Measurements from ENCODE around the gene PPP1R12C. TPM values are rescaled to one million over a fixed set of nuclear protein-coding genes. Genes with fewer than 3 reads are reported as not detected.

PPP1R12C gene
- total RNA-seq, 1 experiment from 2014 or later = 76.4 TPM

DNA sequence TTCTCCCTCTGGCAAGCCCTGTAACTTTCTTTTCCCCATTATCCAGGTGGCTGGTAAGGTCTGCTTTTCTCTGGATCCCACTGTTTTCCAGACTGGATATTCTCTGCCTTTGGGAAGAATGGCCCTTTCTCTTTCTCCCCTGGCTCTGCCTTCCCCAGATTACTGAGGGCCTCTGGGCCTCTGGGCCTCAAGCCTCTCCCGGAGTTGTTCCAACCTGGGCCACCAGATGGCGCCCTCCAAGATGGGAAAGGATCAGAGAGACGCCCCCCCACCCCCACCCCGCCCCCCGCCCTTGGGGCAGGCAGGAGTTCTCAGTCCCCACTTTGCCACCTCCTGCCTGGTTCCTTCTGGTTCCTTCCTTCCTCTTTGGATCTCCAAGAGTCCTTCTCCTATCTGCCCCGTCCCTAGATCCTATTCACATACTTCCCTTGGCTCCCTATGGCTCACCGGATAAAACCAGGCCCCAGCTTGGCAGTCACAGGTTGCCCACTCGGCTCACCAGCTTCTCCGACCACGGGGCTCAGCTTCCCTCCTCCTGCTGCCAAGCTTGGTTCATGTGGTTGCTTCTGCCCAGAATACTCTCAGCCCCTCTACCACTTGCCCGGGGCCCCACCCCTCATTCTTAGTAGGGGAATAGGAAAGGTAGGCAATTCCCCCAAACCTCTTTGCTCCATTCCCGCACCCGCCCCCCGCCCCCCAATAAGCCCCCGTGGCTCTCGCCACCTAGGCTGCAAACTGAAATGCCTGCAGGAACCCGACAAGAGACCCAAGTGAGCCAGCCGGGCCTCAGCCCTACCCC lies 28.7 kb downstream of the PPP1R12C start:
- TF ChIP-seq, protein P1, sequence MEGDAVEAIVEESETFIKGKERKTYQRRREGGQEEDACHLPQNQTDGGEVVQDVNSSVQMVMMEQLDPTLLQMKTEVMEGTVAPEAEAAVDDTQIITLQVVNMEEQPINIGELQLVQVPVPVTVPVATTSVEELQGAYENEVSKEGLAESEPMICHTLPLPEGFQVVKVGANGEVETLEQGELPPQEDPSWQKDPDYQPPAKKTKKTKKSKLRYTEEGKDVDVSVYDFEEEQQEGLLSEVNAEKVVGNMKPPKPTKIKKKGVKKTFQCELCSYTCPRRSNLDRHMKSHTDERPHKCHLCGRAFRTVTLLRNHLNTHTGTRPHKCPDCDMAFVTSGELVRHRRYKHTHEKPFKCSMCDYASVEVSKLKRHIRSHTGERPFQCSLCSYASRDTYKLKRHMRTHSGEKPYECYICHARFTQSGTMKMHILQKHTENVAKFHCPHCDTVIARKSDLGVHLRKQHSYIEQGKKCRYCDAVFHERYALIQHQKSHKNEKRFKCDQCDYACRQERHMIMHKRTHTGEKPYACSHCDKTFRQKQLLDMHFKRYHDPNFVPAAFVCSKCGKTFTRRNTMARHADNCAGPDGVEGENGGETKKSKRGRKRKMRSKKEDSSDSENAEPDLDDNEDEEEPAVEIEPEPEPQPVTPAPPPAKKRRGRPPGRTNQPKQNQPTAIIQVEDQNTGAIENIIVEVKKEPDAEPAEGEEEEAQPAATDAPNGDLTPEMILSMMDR (IDR thresholded peaks at IDR 0.05; ENCODE audit: unreplicated experiment) = peak; percentile 82
- intact Hi-C loops (cut with micrococcal nuclease) = no loop called here
- ChIA-PET POLR2A (interaction anchor here (0.8 to 0.9 kb wide), 2 partner anchors 19 to 29 kb away, joined by 3 to 4 read pairs; partner anchors contain the start of gene PPP1R12C), CTCF (interaction anchor here (0.5 to 3.2 kb wide), 26 partner anchors 9 to 956 kb away, joined by 3 to 36 read pairs (median 4); partner anchors contain the start of genes EPS8L1, PPP1R12C and TMEM238)
- BruUV-seq (replicated peaks) = no TSS peak
- H3K4me1 Mint-ChIP-seq (ENCODE audit: insufficient read depth, unreplicated experiment) = peaks cover 10% of the 10 kb centered on the region
- DNase-seq (ENCODE audit: unreplicated experiment) = peak; percentile 69
- H3K9me3 Mint-ChIP-seq (ENCODE audit: unreplicated experiment) = no peaks in the 10 kb centered on the region
- no peak overlapping the region for H3K4me3 Mint-ChIP-seq (ENCODE audit: unreplicated experiment)
- no peak overlapping the region for H3K27ac Mint-ChIP-seq (ENCODE audit: low read depth, unreplicated experiment)
- peaks cover 17% of the 10 kb centered on the region for H3K36me3 Mint-ChIP-seq (ENCODE audit: insufficient read depth, unreplicated experiment)
- H3K27me3 Mint-ChIP-seq (ENCODE audit: insufficient read depth, unreplicated experiment) = no peaks in the 10 kb centered on the region

DNA sequence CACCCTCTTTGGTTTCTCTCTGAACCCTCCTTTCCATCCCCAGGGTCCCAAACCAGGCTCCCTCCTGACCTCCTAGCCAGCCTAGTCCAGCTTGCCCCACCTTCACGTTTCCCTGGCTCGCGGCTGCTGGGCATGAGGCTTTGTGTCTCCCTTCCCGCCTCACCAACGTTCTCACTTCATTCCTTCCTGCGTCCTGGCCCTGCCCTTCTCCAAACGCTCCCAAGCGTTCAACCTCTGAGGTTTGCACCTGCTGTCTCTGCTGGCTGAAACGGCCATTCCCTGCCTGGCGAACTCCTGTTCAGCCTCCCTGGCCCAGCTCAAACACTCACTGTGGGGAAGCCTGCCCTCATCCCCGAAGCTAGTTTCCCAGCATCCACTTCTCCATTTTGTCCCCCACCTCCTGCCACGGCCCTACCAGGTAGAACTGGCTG lies 29.4 kb downstream of the PPP1R12C start:
- Mint-ChIP-seq H3K27ac (ENCODE audit: low read depth, unreplicated experiment) (no peak overlapping the region), H3K9me3 (ENCODE audit: unreplicated experiment) (no peaks in the 10 kb centered on the region), H3K4me1 (ENCODE audit: insufficient read depth, unreplicated experiment) (peaks cover 10% of the 10 kb centered on the region), H3K4me3 (ENCODE audit: unreplicated experiment) (no peak overlapping the region), H3K36me3 (ENCODE audit: insufficient read depth, unreplicated experiment) (peaks cover 17% of the 10 kb centered on the region), H3K27me3 (ENCODE audit: insufficient read depth, unreplicated experiment) (no peaks in the 10 kb centered on the region)
- ChIA-PET CTCF (interaction anchor here (0.5 to 3.2 kb wide), 18 partner anchors 10 to 533 kb away, joined by 3 to 36 read pairs (median 4); partner anchors contain the start of genes EPS8L1, PPP1R12C and TMEM238), POLR2A (interaction anchor here (0.8 kb wide), 1 partner anchor 18 kb away, joined by 3 read pairs; no protein-coding TSS in a partner anchor)
- intact Hi-C loops (cut with micrococcal nuclease) = no loop called here
- TF ChIP-seq, protein P1 (IDR thresholded peaks at IDR 0.05; ENCODE audit: unreplicated experiment) = no peak
- BruUV-seq (replicated peaks) = no TSS peak
- DNase-seq (ENCODE audit: unreplicated experiment) = no peak

DNA sequence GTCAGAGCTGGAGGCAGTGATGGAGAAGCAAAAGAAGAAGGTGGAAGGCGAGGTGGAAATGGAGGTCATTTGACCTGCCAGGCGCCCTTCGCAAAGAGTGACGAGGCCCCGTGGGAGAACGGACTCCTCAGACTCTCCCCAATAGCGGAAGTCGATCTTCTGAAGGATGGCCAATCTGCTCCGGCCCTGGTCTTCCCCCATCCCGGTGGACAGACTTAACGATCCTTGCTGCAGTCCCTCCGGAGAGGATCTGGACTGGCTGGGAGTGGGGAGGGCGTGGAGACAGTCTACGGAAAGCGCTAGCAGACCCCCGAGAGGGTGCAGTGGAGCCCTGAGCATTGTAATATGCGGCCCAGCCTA lies 29.9 kb downstream of the PPP1R12C start:
- intact Hi-C loops (cut with micrococcal nuclease) = no loop called here
- no peaks in the 10 kb centered on the region for H3K27me3 Mint-ChIP-seq (ENCODE audit: insufficient read depth, unreplicated experiment)
- POLR2A ChIA-PET = no interaction called here
- no TSS peak for BruUV-seq (replicated peaks)
- TF ChIP-seq, protein P1 (IDR thresholded peaks at IDR 0.05; ENCODE audit: unreplicated experiment) = no peak
- DNase-seq (ENCODE audit: unreplicated experiment) = no peak
- no peaks in the 10 kb centered on the region for H3K9me3 Mint-ChIP-seq (ENCODE audit: unreplicated experiment)
- CTCF ChIA-PET = interaction anchor here (0.6 to 3.2 kb wide), 11 partner anchors 10 to 435 kb away, joined by 3 to 36 read pairs (median 6); partner anchors contain the start of genes EPS8L1, PPP1R12C and TMEM238
- no peak overlapping the region for H3K27ac Mint-ChIP-seq (ENCODE audit: low read depth, unreplicated experiment)
- H3K4me1 Mint-ChIP-seq (ENCODE audit: insufficient read depth, unreplicated experiment) = peaks cover 10% of the 10 kb centered on the region
- no peak overlapping the region for H3K4me3 Mint-ChIP-seq (ENCODE audit: unreplicated experiment)
- peaks cover 17% of the 10 kb centered on the region for H3K36me3 Mint-ChIP-seq (ENCODE audit: insufficient read depth, unreplicated experiment)

DNA sequence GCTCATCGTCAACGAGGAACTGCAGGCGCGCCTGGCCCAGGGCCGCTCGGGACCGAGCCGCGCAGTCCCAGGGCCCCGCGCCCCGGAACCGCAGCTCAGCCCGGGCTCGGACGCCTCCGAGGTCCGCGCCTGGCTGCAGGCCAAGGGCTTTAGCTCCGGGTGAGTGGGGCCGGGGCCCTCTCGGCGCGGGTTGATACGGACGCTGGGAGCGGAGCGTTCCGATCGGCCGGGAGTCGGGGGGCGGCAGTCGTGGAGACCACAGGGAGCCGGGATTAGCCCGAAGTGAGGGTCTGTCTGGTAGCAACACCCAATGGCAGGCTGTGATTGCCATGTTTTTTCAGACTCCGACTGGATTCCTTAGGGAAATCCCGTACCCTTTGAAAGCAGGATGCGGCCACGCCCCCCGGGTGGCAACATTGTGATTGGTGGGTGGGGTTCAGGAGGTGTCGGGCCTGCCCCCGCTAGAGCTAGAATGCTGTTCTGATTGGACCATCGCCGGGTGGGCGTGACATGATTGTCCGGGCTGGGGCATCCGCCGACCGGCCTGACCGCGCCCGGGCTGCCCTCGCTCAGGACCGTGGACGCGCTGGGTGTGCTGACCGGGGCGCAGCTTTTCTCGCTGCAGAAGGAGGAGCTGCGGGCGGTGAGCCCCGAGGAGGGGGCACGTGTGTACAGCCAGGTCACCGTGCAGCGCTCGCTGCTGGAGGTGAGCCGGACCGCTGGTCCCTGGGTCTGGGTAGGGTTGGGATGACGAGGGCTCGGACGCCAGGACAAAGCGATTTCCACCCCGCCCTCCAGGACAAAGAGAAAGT lies 30.5 kb downstream of the PPP1R12C start:
- no peak overlapping the region for H3K27ac Mint-ChIP-seq (ENCODE audit: low read depth, unreplicated experiment)
- TF ChIP-seq, protein P1 (IDR thresholded peaks at IDR 0.05; ENCODE audit: unreplicated experiment) = no peak
- no TSS peak for BruUV-seq (replicated peaks)
- peaks cover 10% of the 10 kb centered on the region for H3K4me1 Mint-ChIP-seq (ENCODE audit: insufficient read depth, unreplicated experiment)
- peaks cover 17% of the 10 kb centered on the region for H3K36me3 Mint-ChIP-seq (ENCODE audit: insufficient read depth, unreplicated experiment)
- H3K9me3 Mint-ChIP-seq (ENCODE audit: unreplicated experiment) = no peaks in the 10 kb centered on the region
- no peak overlapping the region for H3K4me3 Mint-ChIP-seq (ENCODE audit: unreplicated experiment)
- intact Hi-C loops (cut with micrococcal nuclease) = no loop called here
- H3K27me3 Mint-ChIP-seq (ENCODE audit: insufficient read depth, unreplicated experiment) = no peaks in the 10 kb centered on the region
- ChIA-PET POLR2A (interaction anchor here (0.6 kb wide), 1 partner anchor 11 kb away, joined by 3 read pairs; no protein-coding TSS in a partner anchor), CTCF (interaction anchor here (0.7 to 3.2 kb wide), 4 partner anchors 17 to 435 kb away, joined by 3 to 36 read pairs (median 5); no protein-coding TSS in a partner anchor)
- no peak for DNase-seq (ENCODE audit: unreplicated experiment)
